ENCODE results near the gene TACR1. TPM values are rescaled to one million over a fixed set of nuclear protein-coding genes. Genes with fewer than 3 reads are reported as not detected.

Gene TACR1
- total RNA-seq, 4 donors from 2014 or later: 0.04 to 3.6 (median 1.2) TPM

DNA sequence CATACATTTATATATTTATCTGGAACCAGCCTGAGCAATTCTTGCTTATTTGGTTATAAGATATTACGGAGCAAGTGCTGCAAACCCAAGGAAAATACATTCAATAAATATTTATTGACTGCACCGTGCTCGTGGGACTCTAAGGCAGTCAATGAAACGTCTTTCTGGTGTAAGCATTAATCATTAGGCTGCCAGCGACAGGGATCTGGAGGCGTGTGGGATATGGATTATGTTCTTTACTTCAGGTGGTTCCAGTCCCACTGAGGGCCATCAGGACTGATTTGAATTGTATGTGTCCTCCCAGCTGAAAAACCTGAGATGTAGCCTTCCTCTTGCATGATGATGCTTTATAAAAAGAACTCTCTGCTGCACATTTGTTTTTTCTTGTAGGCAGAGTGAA, 75.4 kb downstream of the TACR1 start:
- Histone ChIP-seq H3K9me3 (no peaks in the 10 kb centered on the region), H3K27me3 (no peaks in the 10 kb centered on the region), H3K4me3 (no peak overlapping the region), H3K4me1 (no peaks in the 10 kb centered on the region), H3K36me3 (no peaks in the 10 kb centered on the region), H3K27ac (no peak overlapping the region)
- TF ChIP-seq, protein P1, sequence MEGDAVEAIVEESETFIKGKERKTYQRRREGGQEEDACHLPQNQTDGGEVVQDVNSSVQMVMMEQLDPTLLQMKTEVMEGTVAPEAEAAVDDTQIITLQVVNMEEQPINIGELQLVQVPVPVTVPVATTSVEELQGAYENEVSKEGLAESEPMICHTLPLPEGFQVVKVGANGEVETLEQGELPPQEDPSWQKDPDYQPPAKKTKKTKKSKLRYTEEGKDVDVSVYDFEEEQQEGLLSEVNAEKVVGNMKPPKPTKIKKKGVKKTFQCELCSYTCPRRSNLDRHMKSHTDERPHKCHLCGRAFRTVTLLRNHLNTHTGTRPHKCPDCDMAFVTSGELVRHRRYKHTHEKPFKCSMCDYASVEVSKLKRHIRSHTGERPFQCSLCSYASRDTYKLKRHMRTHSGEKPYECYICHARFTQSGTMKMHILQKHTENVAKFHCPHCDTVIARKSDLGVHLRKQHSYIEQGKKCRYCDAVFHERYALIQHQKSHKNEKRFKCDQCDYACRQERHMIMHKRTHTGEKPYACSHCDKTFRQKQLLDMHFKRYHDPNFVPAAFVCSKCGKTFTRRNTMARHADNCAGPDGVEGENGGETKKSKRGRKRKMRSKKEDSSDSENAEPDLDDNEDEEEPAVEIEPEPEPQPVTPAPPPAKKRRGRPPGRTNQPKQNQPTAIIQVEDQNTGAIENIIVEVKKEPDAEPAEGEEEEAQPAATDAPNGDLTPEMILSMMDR (IDR thresholded peaks at IDR 0.05): no peak
- TF ChIP-seq POLR2A (IDR thresholded peaks at IDR 0.05): no peak
- DNase-seq: no peak
- 67 to 73% methylated on average over 6 of the region's 6 CpGs for WGBS, 2 donors
- intact Hi-C loops (cut with DNase I): no loop called here

DNA sequence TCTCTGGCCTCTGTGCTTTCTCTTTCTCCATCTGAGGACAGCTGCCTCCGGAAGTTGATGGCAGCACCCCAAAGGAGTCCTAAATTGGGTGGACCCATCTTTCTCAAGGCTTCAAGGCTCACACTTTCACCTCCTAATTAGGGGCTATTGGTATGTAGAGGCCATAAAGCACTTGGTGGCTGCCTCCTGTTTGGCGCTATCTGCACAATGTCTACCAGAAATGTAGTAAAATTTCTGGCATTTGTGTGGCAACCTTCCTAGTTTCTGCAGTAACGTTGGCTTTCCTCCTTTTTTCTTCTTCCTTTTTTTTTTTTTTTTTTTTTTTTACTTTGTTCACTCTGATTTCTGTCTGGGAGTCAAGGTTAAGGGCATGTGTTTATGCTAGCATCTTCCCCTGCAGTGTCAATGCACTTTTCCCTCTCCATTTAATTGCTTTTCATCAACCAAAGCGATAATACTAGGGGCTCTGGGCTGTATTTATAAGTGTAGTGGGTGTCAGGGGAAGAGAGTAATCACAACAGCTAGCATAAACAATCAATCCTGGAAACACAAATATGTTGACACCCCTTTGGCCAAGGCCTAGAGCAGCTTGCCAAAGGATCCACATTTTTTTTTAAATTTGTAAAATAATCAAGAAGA, 86.0 kb downstream of the TACR1 start:
- Histone ChIP-seq H3K9me3 (no peaks in the 10 kb centered on the region), H3K36me3 (no peaks in the 10 kb centered on the region), H3K27ac (no peak overlapping the region), H3K4me3 (no peak overlapping the region), H3K27me3 (no peaks in the 10 kb centered on the region), H3K4me1 (no peaks in the 10 kb centered on the region)
- TF ChIP-seq, protein P1 (IDR thresholded peaks at IDR 0.05): no peak
- no peak for TF ChIP-seq POLR2A (IDR thresholded peaks at IDR 0.05)
- DNase-seq: no peak
- WGBS, 2 donors: 71 to 72% methylated on average over 3 to 4 of the region's 4 CpGs
- intact Hi-C loops (cut with DNase I): no loop called here

DNA sequence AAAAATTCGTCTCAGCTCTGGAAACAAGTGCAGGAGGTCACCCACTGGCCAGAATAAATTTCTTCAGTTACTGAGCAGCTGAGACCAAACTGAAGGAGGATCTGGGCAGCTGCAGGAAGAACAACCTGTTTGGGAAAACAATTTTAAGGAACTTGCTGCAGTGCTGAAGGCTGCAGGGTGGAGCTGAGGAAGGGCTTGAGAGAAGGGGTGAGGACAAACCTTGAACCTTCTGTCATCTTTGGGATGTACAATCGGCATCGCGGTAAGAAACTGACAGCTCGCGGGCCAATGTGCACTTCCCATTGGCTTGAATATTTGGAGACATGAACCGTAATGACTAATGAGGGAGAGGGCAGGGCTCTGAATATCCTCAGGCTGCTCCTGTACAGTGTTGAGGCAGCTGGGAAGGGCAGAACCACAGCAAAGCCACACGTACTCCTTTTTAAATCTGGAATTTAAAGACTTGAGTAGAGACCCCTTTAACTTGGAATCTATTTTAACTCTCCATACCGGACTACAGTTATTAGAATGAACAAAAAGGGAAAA, 90.3 kb downstream of the TACR1 start:
- intact Hi-C loops (cut with DNase I): no loop called here
- no peaks in the 10 kb centered on the region for H3K27me3 ChIP-seq
- no peaks in the 10 kb centered on the region for H3K4me1 ChIP-seq
- H3K36me3 ChIP-seq: no peaks in the 10 kb centered on the region
- no peaks in the 10 kb centered on the region for H3K9me3 ChIP-seq
- no peak overlapping the region for H3K27ac ChIP-seq
- no peak overlapping the region for H3K4me3 ChIP-seq
- TF ChIP-seq POLR2A (IDR thresholded peaks at IDR 0.05): no peak
- TF ChIP-seq, protein P1 (IDR thresholded peaks at IDR 0.05): no peak
- DNase-seq: no peak
- 55 to 76% methylated on average over 9 of the region's 9 CpGs for WGBS, 2 donors

DNA sequence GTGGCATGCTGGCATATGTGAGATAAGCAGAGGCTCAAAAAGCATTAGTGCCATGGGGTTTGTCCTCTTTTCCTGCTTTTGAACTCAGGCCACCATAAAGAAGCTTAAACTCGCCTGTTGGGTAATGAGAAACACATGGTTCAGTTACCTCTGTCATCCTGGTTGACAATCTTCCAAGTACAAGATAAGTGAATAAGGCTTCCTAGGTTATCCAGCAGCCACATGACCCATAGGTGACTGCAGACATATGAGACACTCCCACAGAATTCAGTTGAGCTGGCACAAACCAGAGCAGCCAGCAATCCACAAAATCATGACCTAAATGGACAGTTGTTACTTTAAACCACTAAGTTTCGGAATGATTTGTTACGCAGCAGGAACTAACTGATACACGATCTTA, 97.3 kb downstream of the TACR1 start:
- no peaks in the 10 kb centered on the region for H3K27me3 ChIP-seq
- H3K9me3 ChIP-seq: no peaks in the 10 kb centered on the region
- DNase-seq: no peak
- no peaks in the 10 kb centered on the region for H3K36me3 ChIP-seq
- no peak for TF ChIP-seq POLR2A (IDR thresholded peaks at IDR 0.05)
- TF ChIP-seq, protein P1 (IDR thresholded peaks at IDR 0.05): no peak
- no peak overlapping the region for H3K27ac ChIP-seq
- no peak overlapping the region for H3K4me3 ChIP-seq
- H3K4me1 ChIP-seq: no peaks in the 10 kb centered on the region
- intact Hi-C loops (cut with DNase I): no loop called here
- WGBS, 2 donors: 90 to 93% methylated on average over 4 of the region's 4 CpGs

DNA sequence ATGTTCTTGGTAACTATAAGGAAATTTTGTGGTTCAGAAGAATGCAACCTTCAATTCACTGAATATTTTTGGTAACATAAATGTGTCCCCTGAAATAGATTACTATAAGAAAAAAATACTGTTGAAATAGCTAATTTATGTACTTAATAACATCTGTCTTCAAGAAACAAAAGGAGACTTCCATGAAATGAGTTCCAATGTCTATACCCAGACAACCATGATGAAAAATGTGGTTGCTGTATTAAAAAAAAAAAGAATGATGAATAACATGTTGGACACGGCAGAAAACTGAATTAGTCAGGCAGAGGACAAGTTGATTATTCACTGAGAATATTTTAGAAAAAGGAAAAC, 98.5 kb downstream of the TACR1 start:
- intact Hi-C loops (cut with DNase I): no loop called here
- Histone ChIP-seq H3K27me3 (no peaks in the 10 kb centered on the region), H3K36me3 (no peaks in the 10 kb centered on the region), H3K4me3 (no peak overlapping the region), H3K27ac (no peak overlapping the region), H3K9me3 (no peaks in the 10 kb centered on the region), H3K4me1 (no peaks in the 10 kb centered on the region)
- TF ChIP-seq, protein P1 (IDR thresholded peaks at IDR 0.05): no peak
- no peak for TF ChIP-seq POLR2A (IDR thresholded peaks at IDR 0.05)
- WGBS, 2 donors: 23 to 25% methylated on average over 1 of the region's 1 CpG
- no peak for DNase-seq

All from esophagus squamous epithelium (tissue), 5 donors.